CD4-positive, alpha-beta T cell (primary cell): ENCODE measurements around the gene ARID1B. TPM values are rescaled to one million over a fixed set of nuclear protein-coding genes. Genes with fewer than 3 reads are reported as not detected.

Experiments
- ATAC-seq: fragments of 200-7000 bp; cut with Tn5 transposase; one replicate; pipeline ENCODE4 v1.10.0; 2022; ENCODE audit warnings: mild to moderate bottlenecking; ENCODE audit not compliant: poor library complexity
- CTCF ChIA-PET: fragments of 350-600 bp; sonication (Branson Sonifier 250); formaldehyde crosslinking; loops from one replicate; lab custom pipeline; 2021; ENCODE audit warnings: antibody characterized with exemption, inconsistent platforms; lab: Charles Lee
- POLR2A ChIA-PET: fragments of 350-600 bp; sonication (Branson Sonifier 250); formaldehyde crosslinking; loops from one replicate; lab custom pipeline; 2021; ENCODE audit warnings: antibody characterized with exemption, inconsistent platforms; lab: Charles Lee
- DNase-seq, 14 experiments: peaks; one replicate each; pipeline ENCODE4 v3.0.0-alpha.2; 2013 to 2020; ENCODE audit warnings: mixed read lengths in 2 of 14
- H3K27ac ChIP-seq, 2 donors: one replicate each; pipeline versions ENCODE4 v1.5.1 to v1.7.0; 2013; ENCODE audit warnings: low read length in 2 of 2, low read depth in 1 of 2, mild to moderate bottlenecking in 1 of 2
- H3K27me3 ChIP-seq, 2 experiments: 1 replicate in 1 of 2; 2 replicates in 1 of 2; pipeline versions ENCODE4 v1.6.1 to v1.7.0; 2013; ENCODE audit warnings: low read length in 2 of 2, control low read depth in 1 of 2, mild to moderate bottlenecking in 1 of 2, moderate library complexity in 1 of 2; ENCODE audit not compliant: insufficient read depth in 2 of 2, control insufficient read depth in 1 of 2
- H3K36me3 ChIP-seq: one replicate; pipeline ENCODE4 v1.6.1; 2013; ENCODE audit warnings: low read length, control low read depth; ENCODE audit not compliant: insufficient read depth
- H3K4me1 ChIP-seq: one replicate; pipeline ENCODE4 v1.6.1; 2013; ENCODE audit warnings: low read length, control low read depth; ENCODE audit not compliant: insufficient read depth
- H3K4me3 ChIP-seq: one replicate; pipeline ENCODE4 v1.5.1; 2013; ENCODE audit warnings: mild to moderate bottlenecking, low read length, moderate library complexity
- H3K9me3 ChIP-seq, 2 experiments: 1 replicate in 1 of 2; 2 replicates in 1 of 2; pipeline versions ENCODE4 v1.6.1 to v1.7.0; 2013; ENCODE audit warnings: low read length in 2 of 2, mild to moderate bottlenecking in 2 of 2, control low read depth in 1 of 2, moderate library complexity in 1 of 2; ENCODE audit not compliant: control insufficient read depth in 1 of 2, insufficient read depth in 1 of 2
- H3K27ac Mint-ChIP-seq: one replicate; pipeline ENCODE4 v1.8.0; 2020; ENCODE audit warnings: mixed read lengths
- H3K27me3 Mint-ChIP-seq: one replicate; pipeline ENCODE4 v1.8.0; 2021; ENCODE audit warnings: mixed read lengths
- H3K36me3 Mint-ChIP-seq: one replicate; pipeline ENCODE4 v1.8.0; 2021; ENCODE audit warnings: low read depth, mixed read lengths
- H3K4me1 Mint-ChIP-seq: one replicate; pipeline ENCODE4 v1.8.0; 2021; ENCODE audit warnings: low read depth, mixed read lengths
- H3K4me3 Mint-ChIP-seq: one replicate; pipeline ENCODE4 v1.8.0; 2020; ENCODE audit warnings: mild to moderate bottlenecking, mixed read lengths
- H3K9me3 Mint-ChIP-seq: one replicate; pipeline ENCODE4 v1.8.0; 2020; ENCODE audit warnings: mixed read lengths
- CTCF ChIP-seq: fragments of 200-600 bp; IDR thresholded peaks from one replicate; pipeline ENCODE4 v1.8.0; 2022; ENCODE audit warnings: antibody characterized with exemption, mild to moderate bottlenecking
- intact Hi-C, 2 experiments: fragments of 100-400 bp; cut with DNase I in 1 of 2; cut with micrococcal nuclease in 1 of 2; formaldehyde crosslinking; loops; one replicate each; pipeline versions ENCODE4 v1.15.1 to v1.9.0; 2023 to 2025; cut with DNase I, micrococcal nuclease
- total RNA-seq, 174 experiments: library from RNA in 2 of 174; stranded (reverse) in 2 of 174; gene quantifications; one replicate each; pipeline ENCODE4 v1.2.3 and lab custom pipeline; 2021 to 2026

ARID1B gene
- total RNA-seq, 2 experiments from 2014 or later: 120 to 125 TPM

DNA sequence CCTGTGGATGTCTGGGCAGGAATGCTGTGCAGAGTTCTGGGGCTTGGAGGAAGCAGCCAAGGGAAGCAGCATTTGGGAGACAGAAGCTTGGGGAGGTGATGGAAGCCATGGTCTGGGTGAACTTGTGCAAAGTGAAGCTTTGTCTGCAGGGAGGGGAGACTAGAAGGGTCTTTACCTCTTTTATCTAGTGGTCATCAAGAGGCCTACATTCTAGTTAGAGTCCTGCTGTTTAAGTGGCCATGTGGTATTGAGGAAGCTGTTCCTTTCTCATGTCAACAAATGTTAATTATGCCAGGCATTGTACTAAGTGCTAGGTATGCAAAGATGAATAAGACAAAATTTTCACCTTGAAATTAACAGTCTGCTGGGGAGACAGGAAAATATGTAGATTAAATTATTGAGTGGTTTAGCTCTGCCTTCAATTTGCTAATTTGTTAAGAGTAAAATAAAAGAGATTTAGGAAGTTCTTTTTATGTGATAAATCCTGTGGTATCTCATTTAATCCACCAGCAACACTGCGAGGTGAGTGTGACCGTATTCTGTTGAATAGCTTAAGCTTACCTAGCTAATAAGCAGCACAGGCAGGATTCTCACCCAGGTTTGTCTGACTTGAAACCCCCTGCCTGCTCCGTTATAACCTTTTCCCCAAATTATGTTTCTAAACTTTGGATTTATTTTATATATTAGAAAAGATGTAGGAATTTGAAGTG lies 43.1 kb downstream of the ARID1B start:
- H3K27ac ChIP-seq: no peak overlapping the region
- Mint-ChIP-seq H3K4me3 (no peak overlapping the region), H3K4me1 (peaks cover 91% of the 10 kb centered on the region), H3K27me3 (no peaks in the 10 kb centered on the region), H3K9me3 (no peaks in the 10 kb centered on the region), H3K27ac (no peak overlapping the region), H3K36me3 (peaks cover 10% of the 10 kb centered on the region)
- H3K9me3 ChIP-seq: no peaks in the 10 kb centered on the region
- no peaks in the 10 kb centered on the region for H3K36me3 ChIP-seq
- H3K4me3 ChIP-seq: no peak overlapping the region
- peaks cover 44% of the 10 kb centered on the region for H3K4me1 ChIP-seq
- CTCF ChIA-PET: interaction anchor here (0.7 to 2.0 kb wide), 3 partner anchors 8 to 104 kb away, joined by 3 to 7 read pairs (median 3); no protein-coding TSS in a partner anchor
- ATAC-seq: no peak
- no peak for DNase-seq
- no peak for TF ChIP-seq CTCF
- intact Hi-C loops: no loop called here
- POLR2A ChIA-PET: interaction anchor here (0.8 to 1.6 kb wide), 4 partner anchors 11 to 134 kb away, joined by 3 to 5 read pairs (median 3); no protein-coding TSS in a partner anchor
- no peaks in the 10 kb centered on the region for H3K27me3 ChIP-seq

DNA sequence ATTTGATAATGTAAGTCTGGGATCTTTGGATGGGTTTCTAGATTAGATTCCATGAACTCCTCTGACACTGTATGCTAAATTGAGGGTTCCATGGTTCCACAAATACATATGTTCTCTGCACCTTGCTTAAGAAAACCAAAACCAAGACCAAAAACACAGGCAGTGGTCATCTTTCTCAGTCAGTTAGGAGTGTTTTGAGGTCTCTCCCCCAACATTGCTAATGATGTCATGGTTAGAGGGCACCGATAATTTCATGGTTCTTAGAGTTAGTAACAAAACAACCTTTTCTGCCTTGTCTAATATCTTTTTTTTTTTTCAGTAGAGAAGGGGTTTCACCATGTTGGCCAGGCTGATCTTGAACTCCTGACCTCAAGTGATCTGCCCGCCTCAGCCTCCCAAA lies 44.5 kb downstream of the ARID1B start:
- CTCF ChIA-PET: interaction anchor here (0.7 kb wide), 1 partner anchor 182 kb away, joined by 3 read pairs; no protein-coding TSS in a partner anchor
- Mint-ChIP-seq H3K4me1 (peaks cover 91% of the 10 kb centered on the region), H3K9me3 (no peaks in the 10 kb centered on the region), H3K27me3 (no peaks in the 10 kb centered on the region), H3K4me3 (no peak overlapping the region), H3K27ac (no peak overlapping the region), H3K36me3 (peaks cover 12% of the 10 kb centered on the region)
- TF ChIP-seq CTCF: no peak
- Histone ChIP-seq H3K9me3 (no peaks in the 10 kb centered on the region), H3K4me1 (peaks cover 44% of the 10 kb centered on the region), H3K36me3 (no peaks in the 10 kb centered on the region), H3K27ac (no peak overlapping the region), H3K4me3 (no peak overlapping the region), H3K27me3 (no peaks in the 10 kb centered on the region)
- ATAC-seq (no peak), DNase-seq (no peak)
- intact Hi-C loops: no loop called here
- POLR2A ChIA-PET: no interaction called here

DNA sequence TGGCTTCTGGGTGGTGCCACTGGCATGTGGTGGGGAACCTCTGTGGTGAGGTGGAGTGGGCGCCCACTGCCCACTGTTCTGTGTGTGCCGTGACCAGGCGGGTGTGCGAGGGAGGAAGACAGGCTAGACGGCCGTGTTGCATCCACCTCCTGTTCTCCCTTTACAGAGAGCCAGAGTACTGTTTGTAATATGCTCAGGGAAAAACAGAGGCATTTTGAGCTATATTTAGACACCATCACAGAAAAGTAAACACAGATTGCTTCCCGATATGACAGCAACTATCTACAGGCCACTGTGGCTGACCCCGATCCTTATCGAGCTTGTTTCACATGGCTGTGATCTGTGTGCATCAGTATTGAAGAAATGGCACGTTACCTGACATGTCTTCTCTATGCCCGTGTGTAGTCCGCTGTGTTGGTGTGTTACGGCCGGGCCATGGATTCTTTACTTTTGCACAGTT lies 45.6 kb downstream of the ARID1B start:
- Mint-ChIP-seq H3K4me1 (peaks cover 94% of the 10 kb centered on the region), H3K27ac (peak overlapping the region; percentile 28), H3K9me3 (no peaks in the 10 kb centered on the region), H3K27me3 (no peaks in the 10 kb centered on the region), H3K4me3 (peak overlapping the region; percentile 54), H3K36me3 (peaks cover 19% of the 10 kb centered on the region)
- DNase-seq: no peak
- H3K4me1 ChIP-seq: peaks cover 43% of the 10 kb centered on the region
- TF ChIP-seq CTCF: no peak
- intact Hi-C loops: no loop called here
- H3K36me3 ChIP-seq: no peaks in the 10 kb centered on the region
- no peak overlapping the region for H3K27ac ChIP-seq
- CTCF ChIA-PET: no interaction called here
- no peak for ATAC-seq
- no peaks in the 10 kb centered on the region for H3K9me3 ChIP-seq
- no peaks in the 10 kb centered on the region for H3K27me3 ChIP-seq
- no peak overlapping the region for H3K4me3 ChIP-seq
- POLR2A ChIA-PET: interaction anchor here (0.6 kb wide), 1 partner anchor 12 kb away, joined by 3 read pairs; no protein-coding TSS in a partner anchor
